Measurements from ENCODE around the gene CPSF3.

The CPSF3 gene

GRCh38 chr2:9494081-9494480, 70.6 kb downstream of the CPSF3 start:
- Histone ChIP-seq H3K4me2 (ENCODE audit: low read length) (no peak overlapping the region), H3K27me3 (ENCODE audit: control insufficient read depth, low read length) (no peaks in the 10 kb centered on the region), H3K4me3 (ENCODE audit: low read length) (no peak overlapping the region), H3K9me3 (ENCODE audit: control insufficient read depth, insufficient read depth, low read length) (no peaks in the 10 kb centered on the region), H3F3A (ENCODE audit: control insufficient read depth, insufficient read depth) (peaks cover 2% of the 10 kb centered on the region; the same call in 1 of the 2 replicates), H3K36me3 (ENCODE audit: control insufficient read depth, low read length) (peaks cover 86% of the 10 kb centered on the region), H3K4me1 (ENCODE audit: control insufficient read depth, low read length) (no peaks in the 10 kb centered on the region), H4K20me1 (ENCODE audit: control insufficient read depth, insufficient read depth, low read depth, low read length) (no peaks in the 10 kb centered on the region), H3K79me2 (ENCODE audit: control insufficient read depth, low read length) (no peaks in the 10 kb centered on the region; the same call in 1 of the 2 replicates), H3K27ac (ENCODE audit: low read depth, low read length) (no peak overlapping the region), H3K9me2 (replicated peaks; ENCODE audit: control insufficient read depth, low read length) (no peaks in the 10 kb centered on the region)
- TF ChIP-seq CTCF (IDR thresholded peaks at IDR 0.05; ENCODE audit: low read depth, low read length, poor library complexity, severe bottlenecking) (no peak), EZH2phosphoT487 (IDR thresholded peaks at IDR 0.05; ENCODE audit: borderline replicate concordance, low read length) (no peak)

- H3K27ac ChIP-seq (ENCODE audit: low read depth, low read length): no peak overlapping the region
- TF ChIP-seq CTCF (IDR thresholded peaks at IDR 0.05; ENCODE audit: low read depth, low read length, poor library complexity, severe bottlenecking): no peak
- no peak for TF ChIP-seq EZH2phosphoT487 (IDR thresholded peaks at IDR 0.05; ENCODE audit: borderline replicate concordance, low read length)
- no peaks in the 10 kb centered on the region for H3K9me2 ChIP-seq (replicated peaks; ENCODE audit: control insufficient read depth, low read length)
- H3K9me3 ChIP-seq (ENCODE audit: control insufficient read depth, insufficient read depth, low read length): no peaks in the 10 kb centered on the region
- peaks cover 5% of the 10 kb centered on the region; the same call in 1 of the 2 replicates for H3F3A ChIP-seq (ENCODE audit: control insufficient read depth, insufficient read depth)
- H3K4me1 ChIP-seq (ENCODE audit: control insufficient read depth, low read length): no peaks in the 10 kb centered on the region
- no peaks in the 10 kb centered on the region; the same call in none of the 2 replicates for H3K79me2 ChIP-seq (ENCODE audit: control insufficient read depth, low read length)
- H3K27me3 ChIP-seq (ENCODE audit: control insufficient read depth, low read length): no peaks in the 10 kb centered on the region
- H3K4me3 ChIP-seq (ENCODE audit: low read length): no peak overlapping the region
- no peak overlapping the region for H3K4me2 ChIP-seq (ENCODE audit: low read length)
- H4K20me1 ChIP-seq (ENCODE audit: control insufficient read depth, insufficient read depth, low read depth, low read length): no peaks in the 10 kb centered on the region
- H3K36me3 ChIP-seq (ENCODE audit: control insufficient read depth, low read length): peaks cover 85% of the 10 kb centered on the region
Measured at GRCh38 chr2:9497017-9497416, 73.6 kb downstream of the CPSF3 start.

GRCh38 chr2:9498210-9498609, 74.8 kb downstream of the CPSF3 start:
- no peak overlapping the region for H3K4me3 ChIP-seq (ENCODE audit: low read length)
- no peaks in the 10 kb centered on the region for H4K20me1 ChIP-seq (ENCODE audit: control insufficient read depth, insufficient read depth, low read depth, low read length)
- H3K27ac ChIP-seq (ENCODE audit: low read depth, low read length): no peak overlapping the region
- TF ChIP-seq EZH2phosphoT487 (IDR thresholded peaks at IDR 0.05; ENCODE audit: borderline replicate concordance, low read length): no peak
- no peak for TF ChIP-seq CTCF (IDR thresholded peaks at IDR 0.05; ENCODE audit: low read depth, low read length, poor library complexity, severe bottlenecking)
- H3K27me3 ChIP-seq (ENCODE audit: control insufficient read depth, low read length): no peaks in the 10 kb centered on the region
- H3K9me2 ChIP-seq (replicated peaks; ENCODE audit: control insufficient read depth, low read length): no peaks in the 10 kb centered on the region
- no peaks in the 10 kb centered on the region for H3K4me1 ChIP-seq (ENCODE audit: control insufficient read depth, low read length)
- H3K4me2 ChIP-seq (ENCODE audit: low read length): no peak overlapping the region
- H3K9me3 ChIP-seq (ENCODE audit: control insufficient read depth, insufficient read depth, low read length): no peaks in the 10 kb centered on the region
- peaks cover 5% of the 10 kb centered on the region; the same call in 1 of the 2 replicates for H3F3A ChIP-seq (ENCODE audit: control insufficient read depth, insufficient read depth)
- H3K79me2 ChIP-seq (ENCODE audit: control insufficient read depth, low read length): no peaks in the 10 kb centered on the region; the same call in none of the 2 replicates
- peaks cover 82% of the 10 kb centered on the region for H3K36me3 ChIP-seq (ENCODE audit: control insufficient read depth, low read length)
